ENCODE measurements around the gene SIVA1. TPM values are rescaled to one million over a fixed set of nuclear protein-coding genes. Genes with fewer than 3 reads are reported as not detected.

Gene SIVA1
- total and polyA plus RNA-seq, 2 of the 8 experiments (the other 6 are each of a cell fraction or from before 2014, with no cell fraction given), result 123 to 589 TPM

- FAIRE-seq (no peak), DNase-seq (ENCODE audit: low read depth in 1 of 2, low spot score in 2 of 2) (no peak)
- CTCF ChIA-PET (ENCODE audit: partially characterized antibody), result interaction anchor here (1.8 kb wide), 1 partner anchor 13 kb away, joined by 4 read pairs; no protein-coding TSS in a partner anchor
- Histone ChIP-seq H3K14ac (ENCODE audit: insufficient read length) (no peak overlapping the region), H2AFZ (ENCODE audit: low read length) (no peak overlapping the region), H3K9me3 (ENCODE audit: insufficient read depth in 2 of 2, low read depth in 1 of 2, low read length in 1 of 2) (no peaks in the 10 kb centered on the region), H3K27me3 (replicated peaks in 1 of 4; ENCODE audit: control insufficient read depth in 3 of 4, extremely low read depth in 1 of 4, insufficient read depth in 3 of 4, low read length in 3 of 4) (no peaks in the 10 kb centered on the region), H3K18ac (ENCODE audit: extremely low read depth, low read length) (no peak overlapping the region), H3K36me3 (ENCODE audit: control insufficient read depth in 2 of 4, insufficient read depth in 4 of 4, low read length in 3 of 4) (peaks cover 0 to 21% (median 2%) of the 10 kb centered on the region in 4 experiments; a peak in 2 of 8 replicates), H3K79me2 (ENCODE audit: control insufficient read depth in 1 of 2, insufficient read depth in 2 of 2, low read length in 2 of 2) (no peaks in the 10 kb centered on the region), H2AK5ac (ENCODE audit: low read depth, low read length) (no peak overlapping the region), H4K91ac (replicated peaks; ENCODE audit: insufficient read length, low read length) (no peak overlapping the region), H4K8ac (ENCODE audit: extremely low read depth, insufficient read depth, low read length) (peak overlapping the region; percentile 38; the same call in 1 of the 2 replicates), H3K79me1 (ENCODE audit: low read depth, low read length) (no peaks in the 10 kb centered on the region), H2BK5ac (ENCODE audit: low read depth, low read length) (no peak overlapping the region), H3K23me2 (ENCODE audit: low read depth, low read length) (no peaks in the 10 kb centered on the region; the same call in 1 of the 2 replicates), H3K4me1 (replicated peaks in 1 of 4; ENCODE audit: control insufficient read depth in 3 of 4, insufficient read depth in 4 of 4, low read length in 3 of 4) (peaks cover 0 to 4% (median 2%) of the 10 kb centered on the region in 4 experiments; a peak in 3 of 7 replicates), H2BK15ac (ENCODE audit: low read length) (no peak overlapping the region), H3K23ac (ENCODE audit: insufficient read length) (no peak overlapping the region), H3K56ac (replicated peaks; ENCODE audit: insufficient read length, low read depth, low read length) (no peak overlapping the region), H3K4me2 (ENCODE audit: insufficient read depth in 1 of 2, low read depth in 2 of 2, low read length in 2 of 2) (no peak overlapping the region), H4K20me1 (replicated peaks in 1 of 2; ENCODE audit: control insufficient read depth in 1 of 2, insufficient read depth in 2 of 2, low read length in 2 of 2) (peaks cover 0 to 4% of the 10 kb centered on the region in 2 experiments), H2BK20ac (ENCODE audit: low read length) (no peak overlapping the region), H4K5ac (ENCODE audit: insufficient read length, low read depth, low read length) (no peak overlapping the region), H3K9ac (replicated peaks in 1 of 4; ENCODE audit: extremely low read depth in 1 of 4, low read depth in 3 of 4, low read length in 3 of 4) (no peak overlapping the region), H3K4ac (replicated peaks; ENCODE audit: insufficient read length, low read depth, low read length) (no peak overlapping the region), H2BK12ac (ENCODE audit: low read depth, low read length) (no peak overlapping the region), H2BK120ac (replicated peaks; ENCODE audit: low read depth, low read length) (no peak overlapping the region), H3K4me3 (ENCODE audit: extremely low read depth in 1 of 4, insufficient read depth in 2 of 4, low read depth in 3 of 4, low read length in 4 of 4) (no peak overlapping the region), H3K27ac (ENCODE audit: low read depth, low read length) (no peak overlapping the region)
- POLR2A ChIA-PET (ENCODE audit: partially characterized antibody), result interaction anchor here (0.7 to 1.7 kb wide), 2 partner anchors 10 to 31 kb away, joined by 3 to 4 read pairs; no protein-coding TSS in a partner anchor
- WGBS, 2 experiments (ENCODE audit: extremely low coverage in 1 of 2, insufficient coverage in 1 of 2, insufficient read length in 1 of 2, insufficient replicate concordance in 2 of 2, low coverage in 1 of 2, low lambda C conversion rate in 2 of 2, missing lambda C conversion rate in 1 of 2), result 90% methylated on average over 7 of the region's 10 CpGs; no CpG with 5 or more reads in 1 of the 2 experiments
- TF ChIP-seq TBP (IDR thresholded peaks at IDR 0.05; ENCODE audit: low read depth, low read length) (no peak), CHD2 (IDR thresholded peaks at IDR 0.05; ENCODE audit: low read length) (no peak), JUND (IDR thresholded peaks at IDR 0.05; ENCODE audit: low read length) (no peak), NRF1 (IDR thresholded peaks at IDR 0.05; ENCODE audit: low read depth, low read length) (no peak), JUN (IDR thresholded peaks at IDR 0.05; ENCODE audit: low read depth, low read length) (no peak), BACH1 (IDR thresholded peaks at IDR 0.05; ENCODE audit: low read length) (no peak), ZNF274 (IDR thresholded peaks at IDR 0.05; ENCODE audit: borderline replicate concordance, extremely low read depth, low read length) (no peak), SP1 (IDR thresholded peaks at IDR 0.05; ENCODE audit: low read depth, low read length) (no peak), HDAC2 (IDR thresholded peaks at IDR 0.05; ENCODE audit: borderline replicate concordance in 1 of 2, low read depth in 2 of 2, low read length in 2 of 2) (no peak), EZH2 (IDR thresholded peaks at IDR 0.05; ENCODE audit: low read depth, low read length, severe bottlenecking) (no peak), ASH2L (IDR thresholded peaks at IDR 0.05; ENCODE audit: low read length) (no peak), MAFK (IDR thresholded peaks at IDR 0.05; ENCODE audit: low read depth, low read length) (no peak), TEAD4 (IDR thresholded peaks at IDR 0.05; ENCODE audit: low read depth, low read length) (no peak), TCF12 (IDR thresholded peaks at IDR 0.05; ENCODE audit: low read depth, low read length) (no peak), CTBP2 (IDR thresholded peaks at IDR 0.05; ENCODE audit: borderline replicate concordance, insufficient read depth, insufficient read length, low read length) (no peak)
Observed at GRCh38 chr14:104718147-104718546, 34.8 kb upstream of the SIVA1 start.
